Upper lobe of left lung (tissue), 4 donors: ENCODE measurements around the gene PTGER1.

Experiments used
- POLR2A ChIP-seq, 4 donors: fragments of 450-650 bp; IDR thresholded peaks; one replicate each; pipeline ENCODE4 v1.5.1; 2016 to 2017; ENCODE audit warnings: antibody characterized with exemption in 4 of 4, mild to moderate bottlenecking in 2 of 4
- POLR2AphosphoS5 ChIP-seq, 2 donors: sonication (generic); formaldehyde crosslinking; IDR thresholded peaks; one replicate each; pipeline ENCODE4 v1.5.1; 2017; ENCODE audit warnings: antibody characterized with exemption in 2 of 2
- TF ChIP-seq, protein P1 (sequence below), 6 experiments: fragments of 450-650 bp in 4 of 6; fragments of 200-600 bp in 2 of 6; sonication (generic) in 2 of 6; IDR thresholded peaks; one replicate each; pipeline ENCODE4 v1.5.1; 2016 to 2019; ENCODE audit warnings: antibody characterized with exemption in 6 of 6

DNA sequence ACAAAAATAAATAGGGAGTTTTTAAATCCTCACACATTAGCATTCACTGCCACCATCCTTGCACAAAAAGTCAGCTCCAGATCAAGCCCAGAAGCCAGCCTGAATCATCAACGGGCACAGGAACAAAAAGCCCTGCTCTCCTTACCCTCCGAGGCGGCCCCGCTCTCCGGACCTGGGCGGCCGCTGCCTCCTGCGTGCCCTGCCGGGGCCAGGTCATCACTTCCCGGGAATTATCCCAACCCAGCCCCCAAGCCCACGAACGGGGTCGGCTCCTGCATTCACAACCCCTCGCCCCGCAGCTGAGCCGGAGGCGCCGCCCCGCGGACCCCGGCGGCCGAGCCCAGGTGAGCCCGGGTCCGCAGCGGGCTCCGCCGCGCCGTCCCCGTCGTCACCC, 42.3 kb upstream of the PTGER1 start:
- TF ChIP-seq, protein P1, sequence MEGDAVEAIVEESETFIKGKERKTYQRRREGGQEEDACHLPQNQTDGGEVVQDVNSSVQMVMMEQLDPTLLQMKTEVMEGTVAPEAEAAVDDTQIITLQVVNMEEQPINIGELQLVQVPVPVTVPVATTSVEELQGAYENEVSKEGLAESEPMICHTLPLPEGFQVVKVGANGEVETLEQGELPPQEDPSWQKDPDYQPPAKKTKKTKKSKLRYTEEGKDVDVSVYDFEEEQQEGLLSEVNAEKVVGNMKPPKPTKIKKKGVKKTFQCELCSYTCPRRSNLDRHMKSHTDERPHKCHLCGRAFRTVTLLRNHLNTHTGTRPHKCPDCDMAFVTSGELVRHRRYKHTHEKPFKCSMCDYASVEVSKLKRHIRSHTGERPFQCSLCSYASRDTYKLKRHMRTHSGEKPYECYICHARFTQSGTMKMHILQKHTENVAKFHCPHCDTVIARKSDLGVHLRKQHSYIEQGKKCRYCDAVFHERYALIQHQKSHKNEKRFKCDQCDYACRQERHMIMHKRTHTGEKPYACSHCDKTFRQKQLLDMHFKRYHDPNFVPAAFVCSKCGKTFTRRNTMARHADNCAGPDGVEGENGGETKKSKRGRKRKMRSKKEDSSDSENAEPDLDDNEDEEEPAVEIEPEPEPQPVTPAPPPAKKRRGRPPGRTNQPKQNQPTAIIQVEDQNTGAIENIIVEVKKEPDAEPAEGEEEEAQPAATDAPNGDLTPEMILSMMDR (IDR thresholded peaks at IDR 0.05): no peak
- no peak for TF ChIP-seq POLR2A (IDR thresholded peaks at IDR 0.05)
- no peak for TF ChIP-seq POLR2AphosphoS5 (IDR thresholded peaks at IDR 0.05)
